Common myeloid progenitor, CD34-positive (primary cell): ENCODE measurements around the gene STK17B.

ENCODE experiments used
- CTCF ChIA-PET: fragments of 350-600 bp; sonication (Branson Sonifier 250); formaldehyde crosslinking; loops from one replicate; lab custom pipeline; 2021; ENCODE audit warnings: antibody characterized with exemption; lab: Charles Lee
- POLR2A ChIA-PET: fragments of 350-600 bp; sonication (Branson Sonifier 250); formaldehyde crosslinking; loops from one replicate; lab custom pipeline; 2021; ENCODE audit warnings: antibody characterized with exemption; lab: Charles Lee
- DNase-seq, 3 donors: peaks; one replicate each; pipeline versions ENCODE4 v3.0.0 to v3.0.0-alpha.2; 2013
- H3K27ac ChIP-seq, 2 experiments: 1 replicate in 1 of 2; 2 replicates in 1 of 2; pipeline ENCODE4 v1.7.0; 2013; ENCODE audit warnings: inconsistent platforms in 2 of 2, low read length in 2 of 2, mild to moderate bottlenecking in 2 of 2, low read depth in 1 of 2, moderate library complexity in 1 of 2; ENCODE audit not compliant: severe bottlenecking in 2 of 2, insufficient read depth in 1 of 2, poor library complexity in 1 of 2
- H3K27me3 ChIP-seq, 5 experiments: replicated peaks in 2 of 5; 1 replicate in 3 of 5; 2 replicates in 2 of 5; pipeline versions ENCODE4 v1.6.1 to v1.7.0; 2013; ENCODE audit warnings: low read length in 4 of 5, mild to moderate bottlenecking in 2 of 5, moderate library complexity in 2 of 5, inconsistent platforms in 1 of 5; ENCODE audit not compliant: insufficient read depth in 5 of 5, control insufficient read depth in 4 of 5
- H3K36me3 ChIP-seq, 4 experiments: 1 replicate in 2 of 4; 2 replicates in 2 of 4; pipeline versions ENCODE4 v1.6.1 to v1.7.0; 2013; ENCODE audit warnings: low read length in 3 of 4, control low read depth in 1 of 4, mild to moderate bottlenecking in 1 of 4; ENCODE audit not compliant: control insufficient read depth in 4 of 4, insufficient read depth in 4 of 4
- H3K4me1 ChIP-seq, 4 experiments: 1 replicate in 3 of 4; 2 replicates in 1 of 4; pipeline versions ENCODE4 v1.6.1 to v1.7.1; 2013; ENCODE audit warnings: low read length in 3 of 4, mild to moderate bottlenecking in 3 of 4, control low read depth in 1 of 4, inconsistent platforms in 1 of 4, moderate library complexity in 1 of 4; ENCODE audit not compliant: control insufficient read depth in 4 of 4, insufficient read depth in 4 of 4; ENCODE audit errors: control extremely low read depth in 1 of 4
- H3K4me3 ChIP-seq, 7 experiments: 1 replicate in 4 of 7; 2 replicates in 3 of 7; pipeline versions ENCODE4 v1.5.1 to v1.7.0; 2013; ENCODE audit warnings: mild to moderate bottlenecking in 7 of 7, low read length in 6 of 7, moderate library complexity in 6 of 7, inconsistent platforms in 2 of 7, low read depth in 2 of 7, control low read depth in 1 of 7; ENCODE audit not compliant: insufficient read depth in 4 of 7, control insufficient read depth in 1 of 7; ENCODE audit errors: extremely low read depth in 1 of 7
- H3K9me3 ChIP-seq, 5 experiments: 1 replicate in 4 of 5; 2 replicates in 1 of 5; pipeline versions ENCODE4 v1.6.1 to v1.7.1; 2013; ENCODE audit warnings: low read length in 4 of 5, mild to moderate bottlenecking in 2 of 5, inconsistent platforms in 1 of 5, low read depth in 1 of 5, moderate library complexity in 1 of 5; ENCODE audit not compliant: control insufficient read depth in 4 of 5, insufficient read depth in 2 of 5; ENCODE audit errors: control extremely low read depth in 1 of 5
- WGBS: methylation state at CpG from one replicate; pipeline ENCODE4 v1.1.5; 2013; ENCODE audit not compliant: insufficient coverage; 5-methylcytosine and 5-hydroxymethylcytosine counted together

The STK17B gene

GRCh38 chr2:196213252-196213980, 42.0 kb upstream of the STK17B start:
- POLR2A ChIA-PET, result no interaction called here
- H3K9me3 ChIP-seq, result no peaks in the 10 kb centered on the region
- CTCF ChIA-PET, result interaction anchor here (0.6 to 1.8 kb wide), 4 partner anchors 18 to 263 kb away, joined by 3 to 4 read pairs (median 3); no protein-coding TSS in a partner anchor
- no CpG with 5 or more reads among the region's 3 CpGs for WGBS
- peaks cover 5 to 35% (median 10%) of the 10 kb centered on the region in 4 experiments for H3K4me1 ChIP-seq
- H3K27me3 ChIP-seq, result no peaks in the 10 kb centered on the region
- no peaks in the 10 kb centered on the region for H3K36me3 ChIP-seq
- H3K4me3 ChIP-seq, result no peak overlapping the region
- no peak overlapping the region for H3K27ac ChIP-seq
- DNase-seq, result no peak

GRCh38 chr2:196208915-196209314, 37.5 kb upstream of the STK17B start:
- Histone ChIP-seq H3K27ac (no peak overlapping the region), H3K9me3 (no peaks in the 10 kb centered on the region), H3K36me3 (peaks cover 0 to 2% (median 0%) of the 10 kb centered on the region in 4 experiments), H3K27me3 (no peaks in the 10 kb centered on the region), H3K4me1 (peaks cover 7 to 48% (median 10%) of the 10 kb centered on the region in 4 experiments), H3K4me3 (no peak overlapping the region)
- no CpG with 5 or more reads among the region's 1 CpG for WGBS
- ChIA-PET POLR2A (interaction anchor here (0.6 to 0.7 kb wide), 2 partner anchors 20 to 73 kb away, joined by 3 to 4 read pairs; no protein-coding TSS in a partner anchor), CTCF (interaction anchor here (0.9 kb wide), 1 partner anchor 9 kb away, joined by 4 read pairs; no protein-coding TSS in a partner anchor)
- no peak for DNase-seq

DNA sequence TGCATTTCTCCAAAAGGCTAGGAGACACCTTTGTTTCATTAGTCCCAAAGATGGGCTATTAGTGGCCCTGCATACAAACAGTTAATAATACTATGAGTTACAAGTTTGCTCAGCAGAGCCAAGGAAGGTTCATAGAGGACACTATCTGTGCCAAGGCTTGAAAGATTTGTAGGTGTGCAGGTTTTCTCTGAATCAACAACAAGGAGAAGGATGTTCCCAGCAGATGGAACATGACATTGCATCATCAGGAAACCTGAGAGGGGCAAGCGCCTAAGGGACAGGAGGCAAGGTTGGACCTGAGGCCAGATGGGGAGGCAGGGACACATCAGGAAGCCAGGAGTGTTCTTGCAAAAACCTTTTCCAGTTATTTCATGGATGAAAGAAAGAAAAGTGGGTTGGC, 35.4 kb upstream of the STK17B start:
- DNase-seq, result no peak
- WGBS, result 91% methylated on average over 1 of the region's 1 CpG
- Histone ChIP-seq H3K27me3 (no peaks in the 10 kb centered on the region), H3K9me3 (no peaks in the 10 kb centered on the region), H3K4me1 (peaks cover 8 to 35% (median 16%) of the 10 kb centered on the region in 4 experiments), H3K36me3 (peaks cover 0 to 2% (median 0%) of the 10 kb centered on the region in 4 experiments), H3K27ac (no peak overlapping the region), H3K4me3 (no peak overlapping the region)
- ChIA-PET POLR2A (no interaction called here), CTCF (no interaction called here)

DNA sequence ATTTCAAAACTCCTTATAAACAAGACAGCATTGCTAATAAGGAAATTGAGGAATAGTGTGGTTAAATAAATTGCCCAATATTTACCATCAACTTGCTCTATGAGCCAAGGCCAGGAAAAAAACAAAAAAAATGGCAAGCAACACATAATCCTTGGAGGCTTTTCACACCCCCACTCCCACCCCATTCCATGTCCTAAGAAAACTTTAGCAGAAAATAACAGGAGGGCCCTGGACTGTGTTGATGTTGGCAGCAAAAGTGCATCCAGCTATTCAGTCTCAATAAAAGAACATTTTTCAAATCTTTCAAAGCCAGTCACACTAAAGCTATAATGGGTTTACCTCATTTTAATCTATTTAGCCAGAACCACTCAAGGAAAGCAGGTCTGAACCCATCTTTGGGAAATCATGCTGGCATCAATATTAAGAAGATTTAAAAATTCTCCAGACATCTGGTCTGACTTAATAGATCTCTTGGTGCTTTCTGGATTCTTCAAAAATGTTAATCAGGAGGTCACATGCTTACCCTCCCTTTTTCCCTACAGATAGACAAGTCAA, 34.6 kb upstream of the STK17B start:
- Histone ChIP-seq H3K4me1 (peaks cover 5 to 28% (median 14%) of the 10 kb centered on the region in 4 experiments), H3K27ac (no peak overlapping the region), H3K4me3 (no peak overlapping the region), H3K36me3 (peaks cover 0 to 2% (median 0%) of the 10 kb centered on the region in 4 experiments), H3K27me3 (no peaks in the 10 kb centered on the region), H3K9me3 (no peaks in the 10 kb centered on the region)
- CTCF ChIA-PET, result interaction anchor here (0.8 to 1.3 kb wide), 3 partner anchors 14 to 704 kb away, joined by 3 to 4 read pairs (median 3); partner anchors contain the start of gene STK17B
- POLR2A ChIA-PET, result no interaction called here
- DNase-seq, result no peak

DNA sequence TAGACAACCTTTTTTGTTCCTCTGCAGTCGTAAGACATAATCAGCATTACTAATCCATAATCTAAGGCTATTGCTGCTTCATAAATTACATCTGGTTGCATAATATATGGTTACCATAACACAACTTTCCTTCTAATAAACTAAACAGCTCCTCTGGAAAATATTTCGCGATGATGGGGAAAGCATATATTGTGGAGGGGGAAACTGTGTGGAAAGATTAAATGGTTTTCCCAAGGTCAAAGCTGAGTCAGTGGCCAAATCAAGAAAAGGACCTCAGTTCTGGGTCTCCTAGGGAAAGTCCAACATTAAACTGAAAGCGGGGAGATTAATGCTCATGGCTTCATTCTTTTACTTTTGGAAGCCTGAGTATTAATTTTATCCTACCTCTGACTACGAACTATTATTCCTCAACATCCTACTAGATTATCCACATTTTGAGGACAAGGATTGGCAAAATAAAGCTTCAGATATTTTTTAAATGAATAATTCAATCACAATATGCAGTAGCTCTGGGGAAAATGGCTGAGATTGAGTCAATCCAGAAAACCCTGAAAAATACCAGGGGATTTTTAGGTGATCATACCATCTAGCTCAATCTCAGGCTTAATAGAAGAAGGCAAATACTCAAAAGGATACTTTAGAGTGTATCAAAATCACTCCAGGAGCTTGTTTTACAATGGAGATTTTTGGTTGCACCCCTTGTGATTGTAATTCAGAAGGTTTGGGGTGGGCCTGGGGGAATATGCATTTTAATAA, 33.8 kb upstream of the STK17B start:
- Histone ChIP-seq H3K4me1 (peaks cover 4 to 24% (median 13%) of the 10 kb centered on the region in 4 experiments), H3K27ac (no peak overlapping the region), H3K9me3 (no peaks in the 10 kb centered on the region), H3K27me3 (no peaks in the 10 kb centered on the region), H3K4me3 (no peak overlapping the region), H3K36me3 (peaks cover 0 to 2% (median 0%) of the 10 kb centered on the region in 4 experiments)
- POLR2A ChIA-PET, result no interaction called here
- 100% methylated on average over 1 of the region's 5 CpGs for WGBS
- DNase-seq, result no peak
- CTCF ChIA-PET, result interaction anchor here (0.8 to 1.3 kb wide), 3 partner anchors 13 to 703 kb away, joined by 3 to 4 read pairs (median 3); partner anchors contain the start of gene STK17B

GRCh38 chr2:196201229-196202009, 30.0 kb upstream of the STK17B start:
- no peak for DNase-seq
- no peak overlapping the region for H3K27ac ChIP-seq
- ChIA-PET POLR2A (interaction anchor here (0.7 kb wide), 2 partner anchors 60 to 99 kb away, joined by 3 read pairs; no protein-coding TSS in a partner anchor), CTCF (interaction anchor here (1.0 to 1.8 kb wide), 5 partner anchors 9 to 25 kb away, joined by 3 to 7 read pairs (median 4); no protein-coding TSS in a partner anchor)
- no peaks in the 10 kb centered on the region for H3K9me3 ChIP-seq
- 93% methylated on average over 2 of the region's 5 CpGs for WGBS
- peaks cover 4 to 12% (median 10%) of the 10 kb centered on the region in 4 experiments for H3K4me1 ChIP-seq
- no peak overlapping the region for H3K4me3 ChIP-seq
- H3K27me3 ChIP-seq, result no peaks in the 10 kb centered on the region
- no peaks in the 10 kb centered on the region for H3K36me3 ChIP-seq
